Endothelial cell (in vitro differentiated cells): Measurements from ENCODE around the gene PPP3CA. TPM values are rescaled to one million over a fixed set of nuclear protein-coding genes. Genes with fewer than 3 reads are reported as not detected.

Experiments used
- DNase-seq: peaks from one replicate; pipeline ENCODE4 v3.0.0; 2021; ENCODE audit warnings: low spot score
- H3K27ac Mint-ChIP-seq: one replicate; pipeline ENCODE4 v1.8.0; 2021; ENCODE audit warnings: mixed read lengths, inconsistent platforms; ENCODE audit not compliant: unreplicated experiment
- H3K27me3 Mint-ChIP-seq: one replicate; pipeline ENCODE4 v1.8.0; 2021; ENCODE audit warnings: mild to moderate bottlenecking, moderate library complexity, mixed read lengths, inconsistent platforms; ENCODE audit not compliant: unreplicated experiment
- H3K36me3 Mint-ChIP-seq: one replicate; pipeline ENCODE4 v1.8.0; 2021; ENCODE audit warnings: mild to moderate bottlenecking, low read depth, mixed read lengths, inconsistent platforms; ENCODE audit not compliant: unreplicated experiment
- H3K4me1 Mint-ChIP-seq: one replicate; pipeline ENCODE4 v1.8.0; 2021; ENCODE audit warnings: mild to moderate bottlenecking, mixed read lengths, inconsistent platforms; ENCODE audit not compliant: unreplicated experiment
- H3K4me3 Mint-ChIP-seq: one replicate; pipeline ENCODE4 v1.8.0; 2021; ENCODE audit warnings: mild to moderate bottlenecking, mixed read lengths, inconsistent platforms; ENCODE audit not compliant: unreplicated experiment
- H3K9me3 Mint-ChIP-seq: one replicate; pipeline ENCODE4 v1.8.0; 2021; ENCODE audit warnings: mixed read lengths, inconsistent platforms; ENCODE audit not compliant: unreplicated experiment
- CTCF ChIP-seq: fragments of 200-600 bp; sonication (generic); IDR thresholded peaks from one replicate; pipeline ENCODE4 v1.5.0; 2021; ENCODE audit warnings: antibody characterized with exemption; ENCODE audit not compliant: unreplicated experiment
- total RNA-seq: library from RNA; stranded (reverse); fragmentation: NEBNext Ultra II Directional; extraction: Animal tissue kit (Norgen Biotek cat#: 25700); gene quantifications from one replicate; pipeline ENCODE4 v1.2.1, GENCODE V29; 2021; ENCODE audit not compliant: unreplicated experiment

Gene PPP3CA
- total RNA-seq, 1 donor from 2014 or later: 60.5 TPM

GRCh38 chr4:101039367-101039766 lies 308.0 kb downstream of the PPP3CA start:
- H3K4me1 Mint-ChIP-seq: peaks cover 25% of the 10 kb centered on the region
- no peak for TF ChIP-seq CTCF
- H3K9me3 Mint-ChIP-seq: no peaks in the 10 kb centered on the region
- peak overlapping the region; percentile 4 for H3K27ac Mint-ChIP-seq
- peaks cover 13% of the 10 kb centered on the region for H3K27me3 Mint-ChIP-seq
- peaks cover 8% of the 10 kb centered on the region for H3K36me3 Mint-ChIP-seq
- no peak for DNase-seq
- H3K4me3 Mint-ChIP-seq: no peak overlapping the region

GRCh38 chr4:101037938-101038413 lies 309.4 kb downstream of the PPP3CA start:
- Mint-ChIP-seq H3K4me1 (peaks cover 31% of the 10 kb centered on the region), H3K4me3 (no peak overlapping the region), H3K27me3 (peaks cover 13% of the 10 kb centered on the region), H3K9me3 (no peaks in the 10 kb centered on the region), H3K36me3 (peaks cover 14% of the 10 kb centered on the region), H3K27ac (peak overlapping the region; percentile 83)
- TF ChIP-seq CTCF: no peak
- no peak for DNase-seq

GRCh38 chr4:101037249-101037648 lies 310.1 kb downstream of the PPP3CA start:
- peaks cover 14% of the 10 kb centered on the region for H3K36me3 Mint-ChIP-seq
- no peak for TF ChIP-seq CTCF
- H3K4me1 Mint-ChIP-seq: peaks cover 31% of the 10 kb centered on the region
- H3K27ac Mint-ChIP-seq: peak overlapping the region; percentile 83
- no peak overlapping the region for H3K4me3 Mint-ChIP-seq
- H3K27me3 Mint-ChIP-seq: peaks cover 13% of the 10 kb centered on the region
- DNase-seq: no peak
- no peaks in the 10 kb centered on the region for H3K9me3 Mint-ChIP-seq

GRCh38 chr4:101035487-101035886 lies 311.8 kb downstream of the PPP3CA start:
- Mint-ChIP-seq H3K4me3 (peak overlapping the region; percentile 4), H3K36me3 (peaks cover 14% of the 10 kb centered on the region), H3K27me3 (peaks cover 13% of the 10 kb centered on the region), H3K27ac (peak overlapping the region; percentile 61), H3K4me1 (peaks cover 36% of the 10 kb centered on the region), H3K9me3 (no peaks in the 10 kb centered on the region)
- no peak for DNase-seq
- TF ChIP-seq CTCF: no peak

GRCh38 chr4:101033986-101034385 lies 313.3 kb downstream of the PPP3CA start:
- peaks cover 14% of the 10 kb centered on the region for H3K36me3 Mint-ChIP-seq
- no peaks in the 10 kb centered on the region for H3K9me3 Mint-ChIP-seq
- DNase-seq: no peak
- peaks cover 46% of the 10 kb centered on the region for H3K4me1 Mint-ChIP-seq
- no peak overlapping the region for H3K4me3 Mint-ChIP-seq
- TF ChIP-seq CTCF: no peak
- H3K27ac Mint-ChIP-seq: no peak overlapping the region
- H3K27me3 Mint-ChIP-seq: peaks cover 10% of the 10 kb centered on the region
